Measurements from ENCODE around the gene SUSD3.

- TF ChIP-seq CTCF (conservative IDR thresholded peaks at IDR 0.05; ENCODE audit: low read depth, low read length) (no peak), EZH2 (IDR thresholded peaks at IDR 0.05; ENCODE audit: borderline replicate concordance, low read depth, low read length, poor library complexity, severe bottlenecking) (no peak)
These were observed 47.4 kb upstream of the SUSD3 start for GRCh38 chr9:93011114-93011513.

Data from A673 (cell line).